H9 (cell line): ENCODE results near the gene PLA2G4E. TPM values are rescaled to one million over a fixed set of nuclear protein-coding genes. Genes with fewer than 3 reads are reported as not detected.

Experiments used
- DNase-seq: peaks from one replicate; pipeline ENCODE4 v3.0.0-alpha.2; 2017
- H2AFZ ChIP-seq: one replicate; pipeline ENCODE4 v1.6.1; 2013; ENCODE audit warnings: mild to moderate bottlenecking, low read length, control low read depth, moderate library complexity
- H2AK5ac ChIP-seq: 2 replicates; pipeline ENCODE4 v1.6.1; 2013; ENCODE audit warnings: low read length, control low read depth, mixed read lengths; ENCODE audit not compliant: insufficient read length
- H2BK120ac ChIP-seq: one replicate; pipeline ENCODE4 v1.6.1; 2013; ENCODE audit warnings: low read depth, mild to moderate bottlenecking, low read length, control low read depth, inconsistent platforms; ENCODE audit not compliant: poor library complexity, severe bottlenecking
- H2BK12ac ChIP-seq: 2 replicates; pipeline ENCODE4 v1.6.1; 2013; ENCODE audit warnings: low read length, control low read depth, mixed read lengths, low read depth; ENCODE audit not compliant: insufficient read length
- H2BK15ac ChIP-seq: 2 replicates; pipeline ENCODE4 v1.6.1; 2013; ENCODE audit warnings: low read depth, low read length, control low read depth
- H2BK20ac ChIP-seq: one replicate; pipeline ENCODE4 v1.6.1; 2013; ENCODE audit warnings: low read depth, mild to moderate bottlenecking, low read length, control low read depth, inconsistent platforms; ENCODE audit not compliant: poor library complexity, severe bottlenecking
- H2BK5ac ChIP-seq: 2 replicates; pipeline ENCODE4 v1.6.1; 2013; ENCODE audit warnings: low read length, control low read depth, mixed read lengths; ENCODE audit not compliant: insufficient read length
- H3K14ac ChIP-seq: 2 replicates; pipeline ENCODE4 v1.6.1; 2013; ENCODE audit warnings: low read length, control low read depth; ENCODE audit not compliant: insufficient read depth
- H3K18ac ChIP-seq: 2 replicates; pipeline ENCODE4 v1.6.1; 2013; ENCODE audit warnings: low read depth, mild to moderate bottlenecking, mixed read lengths, low read length, control low read depth; ENCODE audit not compliant: insufficient read length
- H3K23ac ChIP-seq: 2 replicates; pipeline ENCODE4 v1.6.1; 2013; ENCODE audit warnings: low read length, control low read depth, mixed read lengths, low read depth; ENCODE audit not compliant: insufficient read length
- H3K23me2 ChIP-seq: 2 replicates; pipeline ENCODE4 v1.6.1; 2013; ENCODE audit warnings: low read depth, mild to moderate bottlenecking, mixed read lengths, low read length, control low read depth; ENCODE audit not compliant: insufficient read length, poor library complexity, severe bottlenecking
- H3K27ac ChIP-seq: 2 replicates; pipeline ENCODE4 v1.5.1; 2013; ENCODE audit warnings: low read length, control low read depth, mixed read lengths, low read depth; ENCODE audit not compliant: insufficient read length
- H3K27me3 ChIP-seq: 2 replicates; pipeline ENCODE4 v1.6.1; 2013; ENCODE audit warnings: low read length, control low read depth, inconsistent platforms; ENCODE audit not compliant: insufficient read depth
- H3K4ac ChIP-seq: 2 replicates; pipeline ENCODE4 v1.6.1; 2013; ENCODE audit warnings: low read depth, mild to moderate bottlenecking, control low read depth, inconsistent platforms, low read length, moderate library complexity
- H3K4me1 ChIP-seq: 2 replicates; pipeline ENCODE4 v1.6.1; 2013; ENCODE audit warnings: low read length, control low read depth, inconsistent platforms; ENCODE audit not compliant: insufficient read depth
- H3K4me2 ChIP-seq: 2 replicates; pipeline ENCODE4 v1.6.1; 2013; ENCODE audit warnings: low read length, control low read depth, mixed read lengths; ENCODE audit not compliant: insufficient read length, insufficient read depth
- H3K56ac ChIP-seq: 2 replicates; pipeline ENCODE4 v1.6.1; 2013; ENCODE audit warnings: low read depth, mild to moderate bottlenecking, mixed read lengths, low read length, control low read depth; ENCODE audit not compliant: insufficient read length
- H3K79me1 ChIP-seq: 2 replicates; pipeline ENCODE4 v1.6.1; 2013; ENCODE audit warnings: low read depth, mild to moderate bottlenecking, moderate library complexity, low read length, control low read depth, inconsistent platforms; ENCODE audit not compliant: insufficient read depth, poor library complexity, severe bottlenecking
- H3K79me2 ChIP-seq: 2 replicates; pipeline ENCODE4 v1.6.1; 2013; ENCODE audit warnings: low read length, control low read depth, inconsistent platforms; ENCODE audit not compliant: insufficient read depth
- H3K9ac ChIP-seq: 2 replicates; pipeline ENCODE4 v1.6.1; 2013; ENCODE audit warnings: low read length, control low read depth, mixed read lengths; ENCODE audit not compliant: insufficient read length; ENCODE audit errors: extremely low read depth
- H3K9me3 ChIP-seq: one replicate; pipeline ENCODE4 v1.6.1; 2013; ENCODE audit warnings: low read depth, low read length, inconsistent platforms; ENCODE audit not compliant: control insufficient read depth
- H3T11ph ChIP-seq: one replicate; pipeline ENCODE4 v1.6.1; 2013; ENCODE audit warnings: mild to moderate bottlenecking, low read length, control low read depth, inconsistent platforms
- H4K20me1 ChIP-seq: one replicate; pipeline ENCODE4 v1.6.1; 2013; ENCODE audit not compliant: control insufficient read depth, insufficient read length, insufficient read depth
- H4K5ac ChIP-seq: 2 replicates; pipeline ENCODE4 v1.6.1; 2013; ENCODE audit warnings: low read depth, mild to moderate bottlenecking, mixed read lengths, low read length, control low read depth; ENCODE audit not compliant: insufficient read length
- H4K8ac ChIP-seq: replicated peaks from 2 replicates; pipeline ENCODE4 v1.6.1; 2013; ENCODE audit warnings: low read length, control low read depth, mixed read lengths, low read depth; ENCODE audit not compliant: insufficient read length
- H4K91ac ChIP-seq: 2 replicates; pipeline ENCODE4 v1.6.1; 2013; ENCODE audit warnings: low read depth, mild to moderate bottlenecking, moderate library complexity, mixed read lengths, low read length, control low read depth; ENCODE audit not compliant: insufficient read length
- H3K27ac Mint-ChIP-seq, 3 experiments: 2 replicates in 2 of 3; 3 replicates in 1 of 3; pipeline ENCODE4 v1.8.0; 2020 to 2021; ENCODE audit warnings: mixed read lengths in 3 of 3, mild to moderate bottlenecking in 1 of 3, moderate library complexity in 1 of 3
- H3K27me3 Mint-ChIP-seq: 2 replicates; pipeline ENCODE4 v1.8.0; 2021; ENCODE audit warnings: low read depth, mild to moderate bottlenecking, moderate library complexity, mixed read lengths
- H3K36me3 Mint-ChIP-seq, 3 experiments: 2 replicates in 2 of 3; 3 replicates in 1 of 3; pipeline ENCODE4 v1.8.0; 2020 to 2021; ENCODE audit warnings: low read depth in 3 of 3, mixed read lengths in 3 of 3; ENCODE audit not compliant: insufficient read depth in 1 of 3
- H3K4me1 Mint-ChIP-seq, 2 experiments: 2 replicates each; pipeline ENCODE4 v1.8.0; 2020; ENCODE audit warnings: mixed read lengths in 2 of 2
- H3K4me3 Mint-ChIP-seq, 2 experiments: 2 replicates in 1 of 2; 3 replicates in 1 of 2; pipeline ENCODE4 v1.8.0; 2020 to 2021; ENCODE audit warnings: mild to moderate bottlenecking in 2 of 2, mixed read lengths in 2 of 2, moderate library complexity in 1 of 2
- H3K9me3 Mint-ChIP-seq, 2 experiments: 2 replicates in 1 of 2; 3 replicates in 1 of 2; pipeline ENCODE4 v1.8.0; 2020; ENCODE audit warnings: mild to moderate bottlenecking in 2 of 2, mixed read lengths in 2 of 2, moderate library complexity in 1 of 2
- WGBS: extraction: QIAGEN DNeasy Blood & Tissue Kit; methylation state at CpG from one replicate; pipeline ENCODE4 v1.1.7; 2013; ENCODE audit warnings: missing lambda C conversion rate, low lambda C conversion rate, mixed read lengths; ENCODE audit not compliant: insufficient read length; ENCODE audit errors: extremely low coverage; 5-methylcytosine and 5-hydroxymethylcytosine counted together
- total RNA-seq: library from RNA; stranded (reverse); gene quantifications from 2 replicates; pipeline ENCODE4 v1.2.1, GENCODE V29; 2021
- TF ChIP-seq, protein P1 (sequence below): fragments of 200-600 bp; sonication (generic); conservative IDR thresholded peaks from 3 replicates; pipeline ENCODE4 v1.8.0; 2021; ENCODE audit warnings: antibody characterized with exemption, mild to moderate bottlenecking

The PLA2G4E gene
- total RNA-seq, 1 experiment from 2014 or later: not detected

DNA sequence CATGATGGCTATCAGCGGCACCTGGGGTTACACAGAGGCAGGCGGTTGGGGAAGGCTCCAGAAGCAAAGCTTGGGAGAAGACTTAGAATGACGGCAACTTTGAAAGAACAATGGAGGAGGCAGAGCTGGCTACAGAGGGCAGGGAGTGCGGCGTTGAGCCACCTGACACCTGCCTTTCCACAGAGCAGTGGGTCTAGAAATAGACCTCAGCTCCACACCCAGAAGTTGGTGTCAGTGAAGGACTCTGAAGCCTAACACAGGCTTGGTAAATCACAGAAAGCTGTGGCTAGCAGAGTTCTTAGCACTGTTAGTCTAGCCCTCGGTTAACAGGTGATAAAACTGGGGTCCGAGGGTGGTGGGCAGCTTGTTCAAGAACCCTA, 25.4 kb downstream of the PLA2G4E start:
- H3K4me3 Mint-ChIP-seq: no peak overlapping the region
- Histone ChIP-seq H3K4me1 (no peaks in the 10 kb centered on the region), H3K27ac (no peak overlapping the region), H3K27me3 (no peaks in the 10 kb centered on the region), H3K4ac (no peak overlapping the region), H2BK5ac (no peak overlapping the region), H4K8ac (no peak overlapping the region), H2BK15ac (no peak overlapping the region), H3T11ph (no peak overlapping the region), H3K23me2 (no peaks in the 10 kb centered on the region), H3K9me3 (no peaks in the 10 kb centered on the region), H2BK12ac (no peak overlapping the region), H3K56ac (no peak overlapping the region), H4K91ac (no peak overlapping the region), H3K79me2 (no peaks in the 10 kb centered on the region), H2BK120ac (no peak overlapping the region), H4K5ac (no peak overlapping the region), H2AK5ac (no peak overlapping the region), H3K18ac (no peak overlapping the region), H4K20me1 (no peaks in the 10 kb centered on the region), H3K79me1 (no peaks in the 10 kb centered on the region), H3K4me2 (no peak overlapping the region), H3K14ac (no peak overlapping the region), H2AFZ (no peak overlapping the region), H3K23ac (no peak overlapping the region), H2BK20ac (no peak overlapping the region), H3K9ac (no peak overlapping the region)
- no peak overlapping the region; a peak in 1 of 7 replicates for H3K27ac Mint-ChIP-seq
- no peaks in the 10 kb centered on the region for H3K9me3 Mint-ChIP-seq
- peaks cover under 1% of the 10 kb centered on the region; the same call in 1 of the 2 replicates for H3K27me3 Mint-ChIP-seq
- TF ChIP-seq, protein P1, sequence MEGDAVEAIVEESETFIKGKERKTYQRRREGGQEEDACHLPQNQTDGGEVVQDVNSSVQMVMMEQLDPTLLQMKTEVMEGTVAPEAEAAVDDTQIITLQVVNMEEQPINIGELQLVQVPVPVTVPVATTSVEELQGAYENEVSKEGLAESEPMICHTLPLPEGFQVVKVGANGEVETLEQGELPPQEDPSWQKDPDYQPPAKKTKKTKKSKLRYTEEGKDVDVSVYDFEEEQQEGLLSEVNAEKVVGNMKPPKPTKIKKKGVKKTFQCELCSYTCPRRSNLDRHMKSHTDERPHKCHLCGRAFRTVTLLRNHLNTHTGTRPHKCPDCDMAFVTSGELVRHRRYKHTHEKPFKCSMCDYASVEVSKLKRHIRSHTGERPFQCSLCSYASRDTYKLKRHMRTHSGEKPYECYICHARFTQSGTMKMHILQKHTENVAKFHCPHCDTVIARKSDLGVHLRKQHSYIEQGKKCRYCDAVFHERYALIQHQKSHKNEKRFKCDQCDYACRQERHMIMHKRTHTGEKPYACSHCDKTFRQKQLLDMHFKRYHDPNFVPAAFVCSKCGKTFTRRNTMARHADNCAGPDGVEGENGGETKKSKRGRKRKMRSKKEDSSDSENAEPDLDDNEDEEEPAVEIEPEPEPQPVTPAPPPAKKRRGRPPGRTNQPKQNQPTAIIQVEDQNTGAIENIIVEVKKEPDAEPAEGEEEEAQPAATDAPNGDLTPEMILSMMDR: no peak
- no peaks in the 10 kb centered on the region for H3K36me3 Mint-ChIP-seq
- DNase-seq: no peak
- peaks cover 0 to 9% of the 10 kb centered on the region in 2 experiments; a peak in 2 of 4 replicates for H3K4me1 Mint-ChIP-seq
- no CpG with 5 or more reads among the region's 7 CpGs for WGBS
